HS-5 (cell line): ENCODE results near the gene TEP1.
"Not testable (repeated sequence)": the region's sequence is repeated elsewhere in the genome, so short reads cannot be mapped to it uniquely, and the experiment has no call there.

ENCODE experiments used
- DNase-seq: peaks from one replicate; pipeline ENCODE4 v3.0.0-alpha.2; 2012; ENCODE audit warnings: low read depth

The TEP1 gene

DNA sequence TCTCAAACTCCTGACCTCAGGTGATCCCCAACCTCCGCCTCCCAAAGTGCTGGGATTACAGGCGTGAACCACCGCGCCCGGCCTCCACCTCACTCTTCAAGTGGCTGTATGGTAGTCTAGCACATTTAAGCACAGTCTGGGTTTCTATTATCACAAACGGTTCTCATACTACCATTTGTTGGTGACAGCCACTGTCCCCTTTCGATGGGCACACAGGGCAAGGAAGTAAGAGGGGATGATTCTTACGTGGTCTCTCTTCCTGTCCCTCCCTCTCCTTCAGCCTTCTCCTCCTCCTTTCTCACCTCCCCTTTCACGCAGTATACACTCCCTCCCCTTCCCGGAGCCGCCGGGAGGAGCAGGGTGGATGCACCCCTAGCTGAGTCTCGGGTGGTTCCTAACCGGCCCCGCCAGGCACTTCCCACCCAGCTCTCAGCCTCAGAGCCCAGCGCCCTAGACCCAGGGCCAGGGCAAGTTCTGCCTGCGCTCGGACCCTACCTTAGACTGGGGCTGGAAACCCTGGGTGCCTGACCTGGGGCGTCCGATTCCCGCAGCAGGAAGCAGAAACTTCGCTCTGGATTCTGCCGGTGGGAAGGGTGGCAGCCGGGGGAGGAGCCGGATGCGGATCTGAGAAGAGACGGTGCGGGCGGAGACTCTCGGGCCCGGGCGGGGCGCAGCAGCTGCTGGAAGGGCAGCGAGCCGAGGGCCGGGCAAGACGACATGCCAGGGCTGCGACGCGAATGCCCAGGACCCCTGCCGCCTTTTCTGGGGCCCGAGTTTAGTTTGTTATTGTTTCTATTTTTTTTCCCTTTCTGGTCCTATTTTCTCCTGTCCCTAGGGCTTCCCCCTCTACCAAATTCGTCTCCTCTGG, at the start of gene TEP1:
TSS of gene TEP1 (minus strand) at position 626 of the 868 bp plus-strand sequence. CDS start 5,062 bp downstream, outside the sequence.
- peak; percentile 53 for DNase-seq

DNA sequence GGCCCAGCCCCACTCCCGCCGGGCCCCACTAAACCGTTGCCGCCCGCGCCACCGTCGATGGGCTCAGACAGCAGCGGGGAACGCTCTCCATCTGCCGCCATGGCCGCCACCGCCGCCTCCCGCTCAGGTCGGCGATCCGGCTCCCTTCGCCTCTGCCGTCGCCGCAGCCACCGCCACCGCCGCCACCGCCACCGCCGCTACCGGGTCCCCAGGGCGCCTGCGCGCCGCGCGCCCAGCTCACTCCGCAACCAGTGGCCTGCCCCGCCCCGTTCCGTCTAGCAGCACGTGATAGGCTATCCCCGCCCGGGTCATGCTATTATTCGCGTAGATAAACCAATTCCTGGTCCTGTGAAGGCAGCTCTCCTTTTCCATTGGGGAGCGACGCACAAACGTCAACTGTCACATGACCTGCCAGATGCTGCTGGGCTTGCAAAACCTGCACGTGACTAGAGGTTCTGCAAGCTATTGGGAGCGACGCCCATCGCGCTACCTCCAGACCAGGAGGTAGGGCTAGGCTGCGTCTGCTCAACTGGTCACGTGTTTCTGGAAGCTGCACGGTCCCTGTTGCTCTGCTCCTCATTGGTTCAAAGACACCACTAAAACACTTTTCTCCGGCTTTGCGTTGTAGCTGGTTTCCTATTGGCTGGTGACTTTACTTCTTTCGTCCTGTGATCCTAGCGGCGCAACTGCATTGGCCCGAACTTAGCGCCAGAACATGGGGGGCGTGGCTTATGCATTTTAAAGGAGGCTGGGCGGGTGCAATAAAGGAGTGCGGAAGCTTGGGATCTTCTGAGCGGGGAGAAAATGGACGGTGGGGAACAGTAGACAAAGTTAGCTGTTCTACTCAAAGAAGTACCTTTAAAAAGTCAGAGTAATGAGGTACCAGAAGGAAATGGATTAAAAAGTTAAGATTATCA, 48.2 kb upstream of the TEP1 start, which contains the start of gene PIP4P1:
TSS of gene PIP4P1 (minus strand) at position 210 of the 917 bp plus-strand sequence. CDS start at position 101, 109 bp downstream.
- DNase-seq, result peak; percentile 99

DNA sequence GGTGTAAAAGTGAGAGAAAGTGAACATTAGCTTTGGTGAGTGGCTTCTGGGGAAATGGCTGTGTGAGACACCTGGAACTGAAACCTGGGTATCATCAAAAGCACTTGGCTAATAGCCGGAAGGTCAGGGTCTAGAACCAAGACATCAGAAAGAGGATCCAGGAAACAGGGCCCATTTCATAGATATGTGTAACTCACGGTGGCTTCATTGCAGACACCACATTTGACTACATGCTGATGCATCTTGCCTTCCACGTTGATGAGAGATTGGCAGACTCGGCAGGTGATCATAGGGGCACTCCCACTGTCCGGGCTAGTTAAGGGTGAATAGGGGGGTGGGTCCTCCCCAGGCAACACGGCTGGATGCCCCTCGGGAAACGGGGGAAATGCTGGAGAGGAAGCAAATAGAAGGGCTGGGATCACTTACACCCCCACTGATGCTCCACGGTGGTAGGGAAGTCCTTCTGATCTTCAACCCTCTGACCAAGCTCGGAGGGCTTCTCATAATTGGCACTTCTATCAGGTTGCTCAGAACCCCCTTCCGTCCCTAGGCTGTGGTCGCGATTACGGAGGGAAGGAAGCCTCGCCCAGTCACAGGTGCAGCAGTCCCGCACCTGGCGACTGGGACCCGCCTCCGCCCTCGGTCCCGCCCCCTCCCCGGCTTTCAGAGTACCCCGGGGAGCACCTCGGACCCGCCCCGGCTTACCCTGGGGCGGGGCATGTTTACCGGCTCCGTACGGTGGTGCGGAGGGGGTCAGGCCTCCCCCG, 47.3 kb upstream of the TEP1 start:
- DNase-seq, result no peak

DNA sequence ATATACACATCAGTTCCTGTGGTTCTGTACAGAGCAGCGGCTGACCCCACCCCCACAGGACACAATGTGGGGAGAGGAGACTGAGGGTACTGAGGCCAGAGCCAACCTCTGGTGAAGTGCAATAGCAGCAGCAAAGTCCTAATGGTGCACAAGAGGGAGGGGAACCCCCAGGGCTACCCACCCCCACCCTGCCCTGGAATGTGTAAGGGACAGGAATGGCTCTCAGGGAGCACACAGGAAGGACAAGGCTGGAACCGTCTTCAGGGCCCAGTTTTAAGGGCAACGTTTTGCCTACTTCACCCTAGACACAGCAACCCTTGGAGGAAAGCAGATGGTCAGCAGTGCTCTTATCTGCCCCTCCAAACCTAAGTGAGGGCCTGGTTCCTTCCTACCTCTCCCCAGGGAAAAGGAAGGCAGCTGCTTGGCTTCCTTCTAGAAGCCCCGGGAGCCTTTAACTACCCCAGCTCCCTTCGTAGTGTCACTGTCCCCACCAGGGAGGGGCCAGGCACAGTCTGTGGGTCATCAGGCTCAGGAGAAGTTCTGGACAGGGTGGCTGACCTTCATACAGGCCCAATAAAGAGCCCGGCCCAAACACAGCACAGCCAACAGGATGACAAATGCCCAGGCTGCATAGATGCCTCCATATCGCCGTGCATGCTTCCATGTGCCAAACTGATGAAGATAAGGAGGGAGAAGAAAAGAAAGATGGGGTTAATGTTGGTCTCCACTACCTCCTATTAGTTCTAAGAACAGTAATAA, 44.9 kb upstream of the TEP1 start:
- no peak for DNase-seq

DNA sequence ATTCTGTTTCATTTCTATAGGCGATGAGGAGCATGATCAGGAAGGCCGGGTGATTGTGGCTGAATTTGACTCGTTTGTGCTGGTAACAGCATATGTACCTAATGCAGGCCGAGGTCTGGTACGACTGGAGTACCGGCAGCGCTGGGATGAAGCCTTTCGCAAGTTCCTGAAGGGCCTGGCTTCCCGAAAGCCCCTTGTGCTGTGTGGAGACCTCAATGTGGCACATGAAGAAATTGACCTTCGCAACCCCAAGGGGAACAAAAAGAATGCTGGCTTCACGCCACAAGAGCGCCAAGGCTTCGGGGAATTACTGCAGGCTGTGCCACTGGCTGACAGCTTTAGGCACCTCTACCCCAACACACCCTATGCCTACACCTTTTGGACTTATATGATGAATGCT, 43.7 kb upstream of the TEP1 start:
- no peak for DNase-seq

- DNase-seq, result no peak
Measured at GRCh38 chr14:20455355-20456300, 42.3 kb upstream of the TEP1 start.

DNA sequence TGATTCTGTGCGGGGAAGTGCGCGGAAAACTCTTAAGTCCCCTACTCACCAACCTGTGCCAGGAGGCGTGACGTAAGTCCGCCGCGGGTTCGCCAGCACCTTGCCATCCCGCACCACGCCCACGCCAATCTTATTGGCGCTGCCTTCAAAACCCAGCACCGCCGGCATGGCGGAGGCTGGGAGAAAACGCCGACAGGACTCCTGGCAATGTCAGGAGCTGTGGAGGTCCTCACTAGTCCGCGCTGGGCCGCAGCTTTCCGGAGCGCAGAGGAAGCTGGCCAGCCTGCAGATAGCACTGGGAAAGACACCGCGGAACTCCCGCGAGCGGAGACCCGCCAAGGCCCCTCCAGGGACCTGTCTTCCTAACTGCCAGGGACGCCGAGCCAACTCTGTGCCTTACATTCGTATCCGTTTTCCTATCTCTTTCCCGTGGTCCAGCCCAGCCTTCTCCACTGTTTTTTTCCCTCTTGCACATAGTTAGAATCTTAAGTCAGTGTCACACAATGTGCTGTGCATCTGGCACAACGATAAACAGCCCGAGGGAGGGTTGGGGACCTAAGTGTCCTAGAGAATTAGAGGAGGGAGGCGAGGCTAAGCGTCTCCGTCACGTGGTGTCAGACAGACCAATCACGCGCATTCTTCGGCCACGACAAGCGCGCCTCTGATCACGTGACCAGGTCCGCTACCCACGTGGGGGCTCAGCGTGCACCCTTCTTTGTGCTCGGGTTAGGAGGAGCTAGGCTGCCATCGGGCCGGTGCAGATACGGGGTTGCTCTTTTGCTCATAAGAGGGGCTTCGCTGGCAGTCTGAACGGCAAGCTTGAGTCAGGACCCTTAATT, 41.4 kb upstream of the TEP1 start, which contains the start of the genes APEX1 and OSGEP:
TSS of gene APEX1 (plus strand) at position 711 of the 839 bp plus-strand sequence. CDS start 420 bp downstream, outside the sequence.
TSS of gene OSGEP (minus strand) at position 297 of the 839 bp plus-strand sequence. CDS start at position 168, 129 bp downstream.
- peak; percentile 96 for DNase-seq

GRCh38 chr14:20452831-20453230, 39.5 kb upstream of the TEP1 start:
- not testable (repeated sequence) for DNase-seq

- no peak for DNase-seq
Measured at GRCh38 chr14:20446889-20447288, 33.6 kb upstream of the TEP1 start.

DNA sequence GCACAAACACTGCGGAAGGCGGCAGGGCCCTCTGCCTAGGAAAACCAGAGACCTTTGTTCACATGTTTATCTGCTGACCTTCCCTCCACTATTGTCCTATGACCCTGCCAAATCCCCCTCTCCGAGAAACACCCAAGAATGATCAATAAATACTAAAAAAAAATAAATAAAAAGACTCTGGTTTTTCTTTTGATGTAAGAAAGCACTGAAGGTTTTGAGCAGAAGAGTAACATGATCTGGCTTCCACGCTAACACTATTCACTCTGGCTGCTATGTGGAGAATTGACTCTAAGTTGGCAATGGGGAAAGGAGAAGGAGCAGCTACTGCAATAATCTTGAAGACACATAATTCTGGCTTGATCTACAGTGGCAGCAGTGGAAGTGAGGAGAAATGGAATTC, 30.3 kb upstream of the TEP1 start:
- not testable (repeated sequence) for DNase-seq

DNA sequence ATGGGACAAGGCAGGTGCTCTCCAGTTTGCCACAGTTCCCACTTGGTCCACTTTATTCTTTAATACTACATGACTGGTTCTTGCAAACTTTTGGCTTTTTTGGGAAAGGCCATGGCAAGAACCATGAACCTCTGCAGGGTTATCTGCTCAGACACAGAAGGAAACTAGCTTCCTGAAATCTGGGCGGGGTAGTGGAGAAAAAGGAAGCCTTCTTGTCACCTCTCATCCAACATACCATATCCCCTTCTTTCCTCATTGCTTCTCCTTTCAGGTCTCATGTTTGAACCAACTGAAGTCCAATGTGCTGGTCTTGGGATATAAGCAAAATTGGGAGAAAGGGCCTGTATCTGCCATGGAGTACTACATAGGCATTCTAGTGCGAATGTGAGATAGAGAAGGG, 28.2 kb upstream of the TEP1 start:
- DNase-seq, result no peak

GRCh38 chr14:20440882-20441281, 27.6 kb upstream of the TEP1 start:
- no peak for DNase-seq

GRCh38 chr14:20440465-20440864, 27.2 kb upstream of the TEP1 start:
- DNase-seq, result no peak

- DNase-seq, result no peak
Measured at GRCh38 chr14:20438664-20439063, 25.4 kb upstream of the TEP1 start.

DNA sequence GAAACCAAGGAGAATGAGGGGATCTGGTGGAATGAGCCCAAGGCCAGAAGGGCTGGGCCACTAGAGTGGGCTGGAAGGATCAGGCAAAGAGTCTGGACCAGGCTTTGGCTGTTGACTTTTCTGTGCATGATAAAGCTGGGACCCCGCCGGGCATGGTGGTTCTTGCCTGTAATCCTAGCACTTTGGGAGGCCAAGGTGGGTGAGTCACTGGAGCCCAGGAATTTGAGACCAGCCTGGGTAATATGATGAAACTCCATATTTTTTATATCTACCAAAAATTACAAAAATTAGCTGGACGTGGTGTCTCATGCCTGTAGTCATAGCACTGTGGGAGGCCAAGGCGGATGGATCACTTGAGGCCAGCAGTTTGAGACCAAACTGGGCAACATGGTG, 23.1 kb upstream of the TEP1 start:
- peak; percentile 49 for DNase-seq

- DNase-seq, result no peak
Measured at GRCh38 chr14:20435582-20436362, 22.5 kb upstream of the TEP1 start, which contains the start of gene KLHL33. Gene KLHL33 (minus strand): TSS chr14:20436166. CDS start chr14:20435811, 355 bp downstream.

DNA sequence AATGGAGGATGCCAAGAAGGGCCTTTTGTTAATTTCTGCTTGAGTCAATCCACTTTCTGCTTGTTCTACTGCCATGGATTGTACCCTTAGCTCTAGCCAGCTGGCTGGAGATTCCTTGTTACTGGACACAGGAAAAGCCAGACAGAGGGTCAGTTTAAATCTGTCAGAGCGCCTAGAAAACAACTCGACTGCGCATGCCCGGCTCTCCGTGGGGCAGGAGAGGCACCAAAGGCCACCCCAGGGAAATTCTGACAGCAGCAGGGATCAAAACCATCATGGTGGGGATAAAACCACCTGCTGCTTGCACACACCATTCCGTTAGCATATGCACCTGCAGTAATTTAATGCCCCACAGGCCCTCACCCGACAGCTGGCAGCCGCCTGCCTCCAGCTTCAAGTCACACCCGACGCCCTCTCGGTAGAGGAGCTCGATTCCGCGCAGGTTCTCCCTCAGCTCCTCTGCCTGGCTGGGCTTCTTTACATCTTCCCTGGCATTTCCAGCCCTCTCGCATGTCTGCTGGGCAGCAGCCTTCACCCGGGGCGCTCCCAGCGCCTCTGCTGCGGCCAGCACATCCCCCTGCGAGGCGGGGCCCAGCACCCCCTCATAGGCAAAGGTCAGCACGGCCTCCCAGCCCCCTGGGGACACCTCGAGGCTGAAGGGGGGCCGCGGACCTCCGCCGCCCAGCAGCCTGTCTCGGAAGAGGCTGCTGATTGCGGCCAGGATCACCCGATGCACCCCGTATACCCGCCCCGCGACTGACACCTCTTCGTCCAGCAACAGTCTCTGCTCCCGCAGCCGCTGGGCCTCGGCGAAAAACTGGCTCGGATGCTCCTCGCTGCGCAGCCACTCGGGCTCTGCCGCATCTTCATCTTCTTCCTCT, 21.6 kb upstream of the TEP1 start:
- no peak for DNase-seq
